HG03060 (cell line): ENCODE data around the gene ZNF317.

Experiments used
- ATAC-seq: cut with Tn5 transposase; IDR thresholded peaks from one replicate; pipeline ENCODE4 v1.9.1; 2021; ENCODE audit warnings: low read depth, moderate number of reproducible peaks; ENCODE audit not compliant: unreplicated experiment

ZNF317 gene

DNA sequence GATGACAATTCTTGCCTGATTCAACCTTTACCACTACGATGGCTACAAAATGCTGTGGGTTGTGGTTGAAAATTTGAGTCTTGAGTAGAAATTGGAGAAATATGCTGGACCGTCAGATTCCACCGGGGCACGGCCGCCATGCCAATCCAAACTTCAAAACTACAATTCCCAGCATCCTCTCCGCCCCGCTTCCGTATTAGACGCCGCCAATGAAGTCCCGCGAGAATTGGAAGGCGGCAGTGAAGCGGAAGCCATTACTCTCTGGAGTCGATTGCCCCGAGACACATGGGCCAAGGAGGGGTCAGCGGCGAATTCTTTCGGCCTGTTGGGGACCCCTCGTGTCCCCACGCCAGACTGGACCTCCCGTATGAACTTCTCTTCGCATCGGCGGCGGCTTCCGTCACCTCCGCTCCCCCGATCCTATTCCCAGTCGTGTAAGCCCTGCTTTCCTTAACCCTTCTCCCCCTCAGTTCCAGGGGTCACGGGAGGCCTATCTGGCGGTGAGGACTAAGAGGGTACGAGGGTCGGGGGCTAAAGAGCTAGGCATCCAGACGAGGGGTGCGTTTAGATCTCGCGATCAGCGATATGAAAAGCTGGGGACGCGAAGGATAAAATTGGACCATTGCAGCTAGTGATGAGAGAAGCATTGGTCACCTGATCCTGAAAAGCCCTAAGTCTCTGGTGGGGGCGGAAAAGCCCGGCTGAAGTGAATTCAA is at the start of gene ZNF317:
TSS of gene ZNF317 (plus strand) at position 239 of the 716 bp plus-strand sequence. CDS start 15,620 bp downstream, outside the sequence.
- peak; percentile 82 for ATAC-seq

DNA sequence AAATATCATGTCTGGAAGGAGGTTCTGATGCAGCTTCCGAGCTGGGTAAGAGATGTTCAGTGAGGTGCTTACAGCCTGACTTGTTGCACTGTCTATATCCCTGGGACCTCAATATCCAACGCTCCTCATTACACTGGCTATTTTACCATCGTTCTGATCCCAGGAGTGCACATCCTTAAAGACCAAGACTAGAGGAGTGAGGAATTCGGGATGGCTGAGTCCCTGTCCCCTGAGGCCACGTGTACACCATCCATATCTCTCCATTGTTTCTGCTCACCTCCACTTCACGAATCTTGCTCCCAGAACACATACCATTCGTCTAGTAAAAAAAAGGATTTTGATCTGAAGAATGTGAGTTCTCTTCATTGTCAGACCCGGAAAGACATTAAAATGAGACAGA is 32.8 kb upstream of the ZNF317 start, which contains the start of gene OR7G2:
TSS of gene OR7G2 (minus strand) at position 101 of the 400 bp plus-strand sequence. CDS start 4,232 bp downstream, outside the sequence.
- ATAC-seq: no peak

DNA sequence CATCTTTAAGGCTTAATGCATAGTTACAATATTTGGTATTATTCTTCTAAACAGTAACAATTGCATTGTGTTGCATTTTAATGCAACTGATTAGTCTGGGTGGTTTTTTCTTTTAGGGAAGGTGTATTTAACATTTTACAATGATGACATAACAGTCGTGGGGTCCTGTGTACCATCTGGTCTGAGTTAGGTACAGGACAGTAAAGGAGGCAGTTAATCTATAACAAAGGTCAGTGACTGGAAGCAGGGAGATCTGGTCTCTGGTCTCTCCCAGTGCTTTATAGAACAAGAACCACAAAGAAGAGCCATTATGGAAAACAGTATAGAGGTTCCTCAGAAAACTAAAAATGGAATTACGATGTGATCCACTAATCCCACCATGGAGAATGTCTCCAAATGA is 30.2 kb upstream of the ZNF317 start:
- ATAC-seq: no peak

GRCh38 chr19:9115307-9115813 is 24.8 kb upstream of the ZNF317 start, which contains the start of gene OR7G1:
TSS of gene OR7G1 (minus strand) at chr19:9115763. CDS start at chr19:9115763, 0 bp downstream.
- no peak for ATAC-seq

GRCh38 chr19:9116547-9116946 is 23.6 kb upstream of the ZNF317 start:
- ATAC-seq: no peak

DNA sequence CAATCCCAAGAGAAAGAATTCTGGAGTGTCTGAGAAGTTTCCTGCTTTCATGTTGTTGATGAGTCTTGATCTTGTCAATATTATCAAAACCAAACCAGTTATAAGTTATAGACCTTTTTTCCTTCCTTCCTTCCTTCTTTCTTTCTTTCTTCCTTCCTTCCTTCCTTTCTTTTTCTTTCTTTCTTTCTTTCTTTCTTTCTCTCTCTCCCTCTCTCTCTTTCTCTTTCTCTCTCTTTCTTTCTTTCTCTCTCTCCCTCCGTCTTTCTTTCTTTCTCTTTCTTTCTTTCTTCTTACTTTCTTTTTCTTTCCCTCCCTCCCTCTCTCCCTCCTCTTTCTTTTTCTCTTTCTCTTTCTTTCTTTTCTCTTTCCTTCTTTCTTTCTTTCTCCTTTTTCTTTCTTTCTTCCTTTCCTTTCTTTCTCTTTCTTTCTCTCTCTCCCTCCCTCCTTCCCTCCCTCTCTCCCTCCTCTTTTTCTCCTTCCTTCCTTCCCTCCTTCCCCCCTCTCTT is 13.2 kb upstream of the ZNF317 start, which contains the start of gene OR7G3:
TSS of gene OR7G3 (minus strand) at position 51 of the 506 bp plus-strand sequence. CDS start at position 51, 0 bp downstream.
- no peak for ATAC-seq

- no peak for ATAC-seq
These were observed 12.0 kb upstream of the ZNF317 start for GRCh38 chr19:9128171-9128570.

DNA sequence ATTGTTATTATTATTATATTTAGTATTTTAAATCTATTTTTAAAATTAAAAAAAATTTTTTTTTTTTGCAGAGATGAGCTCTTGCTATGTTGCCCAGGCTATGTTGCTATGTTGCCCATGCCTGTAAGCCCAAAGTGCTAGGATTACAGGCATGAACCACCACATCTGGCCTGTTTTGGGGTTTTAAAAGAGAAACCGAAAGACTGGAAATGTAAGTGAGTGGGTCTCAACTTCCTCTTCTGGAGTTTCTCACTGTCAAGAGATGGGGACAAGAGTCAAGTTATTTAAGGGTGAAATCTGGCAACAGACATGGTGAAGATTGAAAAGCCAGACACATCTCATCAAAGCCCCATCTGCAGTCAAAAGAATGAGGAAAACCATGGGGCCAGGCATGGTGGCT is 9.2 kb upstream of the ZNF317 start:
- no peak for ATAC-seq

- no peak for ATAC-seq
These were observed 7.8 kb upstream of the ZNF317 start for GRCh38 chr19:9132422-9132821.

GRCh38 chr19:9139609-9140158 is 513 bp upstream of the ZNF317 start:
- ATAC-seq: no peak

- no peak for ATAC-seq
These were observed 4.7 kb downstream of the ZNF317 start for GRCh38 chr19:9144920-9145319.

- ATAC-seq: no peak
These were observed 6.7 kb downstream of the ZNF317 start for GRCh38 chr19:9146882-9147281.

- ATAC-seq: no peak
These were observed 8.5 kb downstream of the ZNF317 start for GRCh38 chr19:9148697-9149096.

DNA sequence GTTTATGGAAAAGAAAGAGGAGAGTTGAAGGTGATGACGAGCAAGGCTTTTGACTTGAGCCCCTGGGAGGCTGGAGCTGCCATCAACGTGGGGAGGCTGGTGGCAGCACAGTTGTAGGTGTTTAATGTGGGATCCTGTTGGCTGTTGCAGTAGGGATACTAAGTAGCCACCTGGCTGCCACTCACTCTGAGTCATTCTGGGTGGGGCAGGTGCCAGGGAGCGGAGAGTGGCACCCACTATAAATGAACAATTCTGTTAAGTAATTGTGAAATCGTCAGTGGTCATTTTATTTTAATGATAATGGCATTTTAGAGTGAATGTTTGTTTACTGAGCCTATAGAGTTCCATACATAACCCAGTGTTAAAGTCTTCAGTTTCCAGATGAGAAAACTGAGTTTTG is 9.8 kb downstream of the ZNF317 start:
- ATAC-seq: no peak

DNA sequence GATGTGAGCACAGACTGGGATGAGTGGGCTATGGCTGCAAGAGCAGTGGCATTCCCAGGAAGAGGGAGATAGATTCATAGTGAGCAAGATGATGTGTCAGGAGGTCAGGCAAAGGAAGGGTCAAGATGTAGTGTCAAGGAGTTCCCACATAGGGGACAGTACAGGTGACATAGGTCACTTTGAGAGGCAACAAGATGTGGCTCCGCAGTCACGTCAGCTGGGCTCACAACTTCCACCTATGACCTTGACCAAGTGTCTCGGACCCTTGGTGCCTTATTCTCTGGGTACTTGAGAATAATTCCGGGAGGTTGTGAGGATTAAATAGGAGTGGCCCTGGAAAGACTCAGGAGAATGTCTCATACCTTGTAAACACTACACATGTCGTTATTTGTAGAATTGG is 10.5 kb downstream of the ZNF317 start:
- ATAC-seq: no peak

GRCh38 chr19:9151367-9151766 is 11.2 kb downstream of the ZNF317 start:
- no peak for ATAC-seq

GRCh38 chr19:9155591-9155990 is 15.4 kb downstream of the ZNF317 start:
- no peak for ATAC-seq

DNA sequence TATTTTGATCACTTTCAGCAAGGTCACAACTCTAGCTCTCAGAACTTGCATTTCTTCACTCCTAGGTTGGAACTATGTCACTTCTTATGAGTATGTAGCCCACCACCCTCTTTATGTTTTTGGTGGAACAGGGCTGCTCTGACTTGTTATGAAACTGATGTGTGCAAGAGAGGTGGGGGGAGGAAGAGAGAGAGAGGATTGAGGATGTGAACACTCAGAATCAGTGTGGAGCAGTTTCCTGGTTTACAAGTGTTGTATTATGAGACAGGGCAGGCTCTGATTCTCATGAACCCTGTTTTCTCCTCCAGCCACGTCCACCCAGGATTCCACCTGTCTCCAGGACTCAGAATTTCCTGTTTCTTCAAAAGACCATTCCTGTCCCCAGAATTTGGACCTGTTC is 16.1 kb downstream of the ZNF317 start:
- ATAC-seq: no peak

DNA sequence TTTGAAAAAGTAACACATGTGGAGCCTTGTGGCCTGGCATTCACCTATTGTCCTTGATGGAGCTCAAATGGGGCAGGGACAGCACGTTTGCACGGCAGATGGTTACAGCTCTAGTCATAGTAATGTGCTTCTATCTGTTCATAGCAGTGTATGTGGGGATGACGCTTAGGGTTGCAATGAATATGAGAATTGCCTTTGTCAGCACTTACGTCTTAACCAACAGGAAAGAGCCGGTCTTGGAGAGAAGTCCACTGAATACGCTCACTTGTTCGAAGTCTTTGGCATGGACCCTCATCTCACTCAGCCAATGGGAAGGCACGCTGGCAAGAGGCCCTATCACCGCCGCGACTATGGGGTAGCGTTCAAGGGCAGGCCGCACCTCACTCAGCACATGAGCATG is 19.7 kb downstream of the ZNF317 start:
- no peak for ATAC-seq

DNA sequence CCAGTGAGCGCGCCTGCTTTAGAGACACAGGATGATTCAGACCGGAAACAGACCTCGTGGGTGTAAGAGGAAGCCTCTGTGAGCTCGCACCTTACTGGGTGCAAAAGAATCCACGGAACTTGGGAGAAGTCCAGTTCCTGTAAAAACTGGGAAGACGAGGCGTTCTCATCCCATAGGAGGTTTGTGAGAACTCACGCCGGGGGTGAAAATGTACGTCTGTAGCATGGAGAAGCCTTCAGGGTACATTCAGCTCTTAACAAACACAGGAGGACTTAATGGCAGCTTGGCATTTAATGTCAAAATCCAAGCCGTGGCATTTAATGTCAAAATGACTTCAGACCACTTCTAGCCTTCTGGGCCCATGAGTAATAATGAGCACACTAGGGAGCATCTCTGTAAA is 21.2 kb downstream of the ZNF317 start:
- ATAC-seq: no peak

- ATAC-seq: no peak
These were observed 25.1 kb downstream of the ZNF317 start for GRCh38 chr19:9165261-9165660.

- ATAC-seq: no peak
These were observed 26.6 kb downstream of the ZNF317 start for GRCh38 chr19:9166846-9167245.
